C4-2B (cell line): ENCODE measurements around the gene STAT6.

Experiments used
- H3K27ac ChIP-seq: fragments of 450-650 bp; 2 replicates; pipeline ENCODE4 v1.5.1; 2017
- ZFX ChIP-seq: fragments of 450-650 bp; IDR thresholded peaks from 2 replicates; pipeline ENCODE4 v1.6.1; 2017
- TF ChIP-seq, protein P1 (sequence below): fragments of 450-650 bp; conservative IDR thresholded peaks from 2 replicates; pipeline ENCODE4 v1.5.1; 2017; ENCODE audit warnings: mild to moderate bottlenecking

STAT6 gene

DNA sequence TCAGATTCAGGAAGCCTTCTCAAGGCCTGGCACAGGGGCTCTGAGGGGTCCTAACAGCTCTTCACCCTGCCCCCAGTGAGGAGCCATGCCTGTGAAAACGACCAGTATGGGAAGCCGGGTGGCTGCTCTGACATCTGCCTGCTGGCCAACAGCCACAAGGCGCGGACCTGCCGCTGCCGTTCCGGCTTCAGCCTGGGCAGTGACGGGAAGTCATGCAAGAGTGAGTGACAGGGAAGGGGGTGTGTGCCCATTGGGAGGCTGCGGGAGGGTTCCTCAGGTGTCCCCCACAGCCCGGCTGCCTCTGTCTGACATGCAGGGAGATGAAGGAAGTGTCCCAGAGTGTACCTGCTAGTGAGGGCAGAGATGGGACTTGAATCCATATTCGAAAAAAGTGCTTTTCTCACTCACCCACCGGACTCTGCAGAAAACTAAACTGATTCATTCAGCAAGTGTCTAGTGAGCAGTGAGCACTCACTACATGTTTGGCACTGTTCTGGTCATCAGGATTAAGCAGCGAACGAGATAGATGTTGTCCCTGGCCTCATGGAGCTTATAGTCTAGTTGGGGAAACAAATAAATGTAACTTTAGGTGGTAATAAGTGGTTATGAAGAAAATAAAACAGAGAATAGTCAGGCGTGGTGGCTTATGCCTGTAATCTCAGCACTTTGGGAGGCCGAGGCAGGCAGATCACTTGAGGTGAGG is 45.7 kb upstream of the STAT6 start:
- TF ChIP-seq, protein P1, sequence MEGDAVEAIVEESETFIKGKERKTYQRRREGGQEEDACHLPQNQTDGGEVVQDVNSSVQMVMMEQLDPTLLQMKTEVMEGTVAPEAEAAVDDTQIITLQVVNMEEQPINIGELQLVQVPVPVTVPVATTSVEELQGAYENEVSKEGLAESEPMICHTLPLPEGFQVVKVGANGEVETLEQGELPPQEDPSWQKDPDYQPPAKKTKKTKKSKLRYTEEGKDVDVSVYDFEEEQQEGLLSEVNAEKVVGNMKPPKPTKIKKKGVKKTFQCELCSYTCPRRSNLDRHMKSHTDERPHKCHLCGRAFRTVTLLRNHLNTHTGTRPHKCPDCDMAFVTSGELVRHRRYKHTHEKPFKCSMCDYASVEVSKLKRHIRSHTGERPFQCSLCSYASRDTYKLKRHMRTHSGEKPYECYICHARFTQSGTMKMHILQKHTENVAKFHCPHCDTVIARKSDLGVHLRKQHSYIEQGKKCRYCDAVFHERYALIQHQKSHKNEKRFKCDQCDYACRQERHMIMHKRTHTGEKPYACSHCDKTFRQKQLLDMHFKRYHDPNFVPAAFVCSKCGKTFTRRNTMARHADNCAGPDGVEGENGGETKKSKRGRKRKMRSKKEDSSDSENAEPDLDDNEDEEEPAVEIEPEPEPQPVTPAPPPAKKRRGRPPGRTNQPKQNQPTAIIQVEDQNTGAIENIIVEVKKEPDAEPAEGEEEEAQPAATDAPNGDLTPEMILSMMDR, result no peak
- TF ChIP-seq ZFX, result no peak
- H3K27ac ChIP-seq, result no peak overlapping the region

DNA sequence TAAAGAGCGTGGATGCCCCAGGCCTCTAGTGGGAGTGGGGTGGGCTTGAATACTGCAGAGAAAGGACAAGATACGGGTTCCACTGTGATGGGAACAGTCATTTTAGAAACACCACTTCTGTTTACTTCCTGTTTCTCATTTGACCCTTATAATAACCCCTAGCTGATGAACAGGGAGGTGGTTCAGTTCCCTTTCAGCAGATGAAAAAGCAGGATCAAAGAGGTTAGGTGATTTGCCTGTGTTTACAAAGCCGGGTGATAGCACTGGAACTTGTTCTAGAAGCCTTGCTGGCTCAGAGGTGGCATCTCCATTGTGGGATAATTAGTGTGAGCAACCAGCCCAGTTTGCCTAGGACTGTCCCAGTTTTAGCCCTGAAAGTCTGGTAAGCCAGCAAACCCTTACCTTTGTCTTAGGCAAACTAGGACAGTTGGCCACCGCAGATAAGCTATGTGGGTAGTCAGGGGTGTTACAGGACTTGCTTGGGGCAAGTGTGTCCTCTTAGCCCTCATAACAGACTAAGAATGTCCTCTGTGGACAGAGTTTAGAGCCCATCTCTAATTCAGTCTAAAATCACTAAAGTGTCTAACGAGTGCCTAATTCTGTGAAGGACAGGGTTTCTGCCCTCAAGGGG is 43.8 kb upstream of the STAT6 start:
- TF ChIP-seq ZFX, result no peak
- TF ChIP-seq, protein P1, result no peak
- H3K27ac ChIP-seq, result no peak overlapping the region

DNA sequence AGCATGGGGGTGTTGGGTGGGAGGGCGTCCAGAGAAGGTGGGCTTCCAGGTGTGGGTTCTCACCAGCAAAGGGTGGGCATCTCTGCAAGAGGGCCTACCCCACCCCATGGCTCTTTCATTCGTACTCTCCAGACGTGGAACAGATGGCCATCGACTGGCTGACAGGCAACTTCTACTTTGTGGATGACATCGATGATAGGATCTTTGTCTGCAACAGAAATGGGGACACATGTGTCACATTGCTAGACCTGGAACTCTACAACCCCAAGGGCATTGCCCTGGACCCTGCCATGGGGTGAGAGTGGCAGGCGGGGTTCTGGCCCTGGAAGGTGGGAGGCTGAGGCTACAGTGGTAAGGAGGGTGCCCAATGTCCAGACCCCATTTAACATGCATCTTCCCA is 42.9 kb upstream of the STAT6 start:
- H3K27ac ChIP-seq, result no peak overlapping the region
- no peak for TF ChIP-seq ZFX
- TF ChIP-seq, protein P1, result no peak

DNA sequence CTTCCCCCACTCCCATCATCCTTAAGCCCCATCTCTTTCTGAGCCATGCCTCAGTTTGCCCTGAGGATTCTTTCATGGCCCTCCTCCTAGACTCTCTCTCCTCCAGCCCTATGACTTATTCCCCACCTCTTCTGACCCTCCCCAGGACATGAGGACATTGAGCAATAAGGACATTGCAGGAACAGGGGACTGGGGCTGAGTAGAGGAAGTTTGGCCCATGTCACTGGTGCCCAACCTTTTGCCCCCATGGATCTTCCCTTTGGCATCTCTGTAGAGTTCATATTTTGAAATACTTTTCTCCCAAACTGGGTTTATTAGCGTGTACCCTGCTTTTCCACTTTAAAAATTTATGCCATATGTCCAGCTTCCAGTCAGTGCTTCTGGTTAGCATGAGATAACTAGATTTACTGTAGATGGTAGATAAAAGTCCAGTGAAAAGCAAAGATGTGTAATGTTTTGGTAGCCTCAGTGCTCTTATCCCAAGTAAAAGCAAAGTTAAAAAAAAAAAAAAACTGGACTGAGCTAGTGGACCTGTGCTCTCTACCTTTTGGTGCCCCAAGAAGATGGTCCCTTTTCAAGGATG is 42.3 kb upstream of the STAT6 start:
- no peak overlapping the region for H3K27ac ChIP-seq
- TF ChIP-seq, protein P1, result no peak
- no peak for TF ChIP-seq ZFX

DNA sequence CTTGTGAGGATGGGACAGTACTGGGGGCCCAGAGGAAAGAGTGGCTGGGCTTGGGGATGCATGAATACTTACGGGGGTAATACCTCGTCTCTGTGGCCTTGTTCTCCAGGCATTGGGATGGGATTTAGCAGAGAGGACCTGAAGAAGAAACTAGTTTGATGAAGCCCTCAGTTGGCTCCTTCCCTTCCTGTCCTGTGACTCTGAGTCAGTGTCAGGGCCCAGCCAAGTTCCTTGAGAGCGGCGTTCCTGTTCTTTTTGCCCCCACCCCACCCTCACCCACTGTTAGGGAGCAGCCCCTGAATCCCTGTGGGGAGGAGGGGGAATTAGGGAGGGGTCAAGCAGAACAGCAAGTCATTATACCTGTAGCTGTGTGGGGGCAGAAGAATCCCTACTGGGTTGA is 41.5 kb upstream of the STAT6 start:
- H3K27ac ChIP-seq, result no peak overlapping the region
- TF ChIP-seq, protein P1, result no peak
- no peak for TF ChIP-seq ZFX

DNA sequence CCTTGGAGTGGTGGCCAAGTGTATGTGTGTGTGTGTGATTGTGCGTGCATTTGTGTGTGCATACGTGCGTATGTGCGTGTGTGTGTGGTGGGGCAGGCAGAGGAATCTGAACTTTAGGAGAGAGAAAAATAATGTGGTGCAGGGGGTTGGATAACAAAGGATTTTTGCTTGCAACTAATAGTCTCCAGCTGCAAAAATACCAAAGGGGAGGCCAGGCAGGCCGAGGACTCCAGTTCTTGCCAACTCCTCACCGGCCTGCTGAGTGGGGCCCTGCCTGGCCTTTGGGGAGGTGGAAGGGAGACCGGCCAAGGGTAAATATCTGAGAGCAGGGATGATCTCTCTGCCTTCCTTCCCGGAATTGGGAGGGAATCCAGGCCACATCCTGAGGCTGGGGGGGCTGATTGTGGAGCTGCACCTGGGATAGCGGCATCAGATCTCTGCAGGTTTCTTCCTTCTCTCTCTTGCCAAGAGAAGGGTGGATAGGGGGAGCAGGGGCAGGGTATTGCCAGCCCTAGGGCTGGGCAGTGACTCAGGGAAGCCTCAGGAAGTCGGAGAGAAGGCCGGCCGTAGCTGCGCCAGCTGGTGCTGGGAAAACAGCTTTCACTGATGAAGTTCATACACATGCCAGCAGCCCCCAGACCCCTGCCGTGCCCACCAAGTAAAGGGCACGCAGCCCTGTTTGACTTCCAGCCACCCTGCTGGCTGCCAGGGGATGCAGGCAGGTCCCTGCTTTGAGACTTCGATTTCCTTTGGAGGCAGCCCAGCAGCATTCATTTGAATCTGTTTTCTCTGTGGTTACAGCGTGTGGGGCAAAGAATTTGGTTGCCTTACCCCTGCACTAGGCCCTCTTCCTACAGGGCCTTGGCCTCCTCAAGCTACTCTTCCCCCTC is 40.8 kb upstream of the STAT6 start:
- H3K27ac ChIP-seq, result no peak overlapping the region
- TF ChIP-seq ZFX, result no peak
- TF ChIP-seq, protein P1, result no peak
